ENCODE data around the gene FRMD6. TPM values are rescaled to one million over a fixed set of nuclear protein-coding genes. Genes with fewer than 3 reads are reported as not detected.

Gene FRMD6
- total RNA-seq, 4 donors from 2014 or later, result 8.1 to 73.4 (median 12.4) TPM

- Histone ChIP-seq H3K4me3 (no peak overlapping the region), H3K4me1 (no peaks in the 10 kb centered on the region), H3K9me3 (no peaks in the 10 kb centered on the region), H3K27me3 (no peaks in the 10 kb centered on the region), H3K27ac (no peak overlapping the region), H3K36me3 (no peaks in the 10 kb centered on the region)
- peak in 1 of 3 donors; percentile 48 for DNase-seq
- TF ChIP-seq CTCF (IDR thresholded peaks at IDR 0.05) (peak in 4 of 6 experiments; percentile 36 to 46 (median 42)), POLR2A (IDR thresholded peaks at IDR 0.05) (no peak)
Observed at GRCh38 chr14:51776102-51776894, 124.6 kb downstream of the FRMD6 start.

GRCh38 chr14:51780006-51780692 lies 128.4 kb downstream of the FRMD6 start:
- Histone ChIP-seq H3K4me3 (no peak overlapping the region), H3K4me1 (no peaks in the 10 kb centered on the region), H3K27ac (no peak overlapping the region), H3K36me3 (no peaks in the 10 kb centered on the region), H3K27me3 (no peaks in the 10 kb centered on the region), H3K9me3 (no peaks in the 10 kb centered on the region)
- peak; percentile 56 to 92 (median 71) for DNase-seq
- TF ChIP-seq POLR2A (IDR thresholded peaks at IDR 0.05), result no peak
- TF ChIP-seq CTCF (IDR thresholded peaks at IDR 0.05), result peak; percentile 53 to 80 (median 72)

Small RNAs within 50 kb of the gene (small RNA-seq; reads per million reads assigned to genes)
- 0 reads per million in 2 donors for gene OR7E159P
- gene RNA5SP385, result 0 reads per million in 2 donors
- 0 reads per million in 2 donors for gene RNU6-301P

Other genes with a start within 250 kb of the FRMD6 start
- gene GNG2, start 208.7 kb downstream of the FRMD6 start, total RNA-seq, result 10 to 100 TPM in 2 of 4 donors, 1 to 10 TPM in 2; 6.0 to 44.6 (median 9.7) TPM

Measured in Peyer's patch (tissue), 4 donors.